GM20000 (cell line): ENCODE results near the gene MBD3.
"Not testable (repeated sequence)": the region's sequence is repeated elsewhere in the genome, so short reads cannot be mapped to it uniquely, and the experiment has no call there.

Experiments used
- DNase-seq: peaks from one replicate; pipeline ENCODE4 v3.0.0; 2012; ENCODE audit warnings: low spot score
- CTCF ChIP-seq: IDR thresholded peaks from 2 replicates; pipeline ENCODE4 v1.5.1; 2012; ENCODE audit warnings: mild to moderate bottlenecking, control low read depth; ENCODE audit errors: extremely low read depth, missing control alignments

MBD3 gene

DNA sequence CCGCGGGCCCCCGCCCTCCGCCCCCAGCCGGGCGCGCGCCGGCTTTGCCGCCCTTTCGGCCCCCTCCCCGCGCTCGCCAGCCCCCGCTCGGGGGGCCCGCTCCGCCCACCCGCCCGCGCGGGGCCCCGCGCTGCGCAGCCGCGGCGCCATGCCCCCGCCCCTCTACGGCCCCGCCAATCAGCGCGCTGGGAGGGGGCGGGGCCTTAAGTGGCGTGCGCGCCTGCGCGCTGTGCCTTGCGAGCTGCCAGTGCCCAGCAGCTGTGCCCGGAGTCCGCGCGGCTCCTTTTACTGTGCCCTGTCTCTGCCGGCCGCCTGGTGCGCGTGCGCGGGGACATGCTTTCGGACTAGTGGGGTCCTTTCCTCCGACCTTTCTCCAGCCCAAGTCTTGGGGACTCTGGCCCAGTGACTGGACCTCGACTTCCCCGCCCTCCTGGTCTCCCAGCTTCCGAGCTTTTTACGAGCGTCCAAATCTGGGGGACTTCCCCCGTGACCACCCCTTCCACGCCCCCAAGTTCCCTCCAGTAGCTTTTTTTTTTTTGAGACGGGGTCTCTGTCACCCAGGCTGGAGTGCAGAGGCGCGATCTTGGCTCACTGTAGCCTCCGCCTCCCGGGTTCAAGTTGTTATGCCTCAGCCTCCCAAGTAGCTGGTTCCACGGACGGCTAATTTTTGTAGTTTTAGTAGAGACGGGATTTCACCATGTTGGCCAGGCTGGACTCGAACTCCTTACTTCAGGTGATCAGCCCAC lies at the start of gene MBD3:
MBD3 (minus strand) TSS at position 111 of the 746 bp plus-strand sequence. CDS start 234 bp downstream, outside the sequence.
- no peak for TF ChIP-seq CTCF
- peak; percentile 99 for DNase-seq

- DNase-seq, result not testable (repeated sequence)
These were observed 48.3 kb upstream of the MBD3 start for GRCh38 chr19:1640893-1641448.

DNA sequence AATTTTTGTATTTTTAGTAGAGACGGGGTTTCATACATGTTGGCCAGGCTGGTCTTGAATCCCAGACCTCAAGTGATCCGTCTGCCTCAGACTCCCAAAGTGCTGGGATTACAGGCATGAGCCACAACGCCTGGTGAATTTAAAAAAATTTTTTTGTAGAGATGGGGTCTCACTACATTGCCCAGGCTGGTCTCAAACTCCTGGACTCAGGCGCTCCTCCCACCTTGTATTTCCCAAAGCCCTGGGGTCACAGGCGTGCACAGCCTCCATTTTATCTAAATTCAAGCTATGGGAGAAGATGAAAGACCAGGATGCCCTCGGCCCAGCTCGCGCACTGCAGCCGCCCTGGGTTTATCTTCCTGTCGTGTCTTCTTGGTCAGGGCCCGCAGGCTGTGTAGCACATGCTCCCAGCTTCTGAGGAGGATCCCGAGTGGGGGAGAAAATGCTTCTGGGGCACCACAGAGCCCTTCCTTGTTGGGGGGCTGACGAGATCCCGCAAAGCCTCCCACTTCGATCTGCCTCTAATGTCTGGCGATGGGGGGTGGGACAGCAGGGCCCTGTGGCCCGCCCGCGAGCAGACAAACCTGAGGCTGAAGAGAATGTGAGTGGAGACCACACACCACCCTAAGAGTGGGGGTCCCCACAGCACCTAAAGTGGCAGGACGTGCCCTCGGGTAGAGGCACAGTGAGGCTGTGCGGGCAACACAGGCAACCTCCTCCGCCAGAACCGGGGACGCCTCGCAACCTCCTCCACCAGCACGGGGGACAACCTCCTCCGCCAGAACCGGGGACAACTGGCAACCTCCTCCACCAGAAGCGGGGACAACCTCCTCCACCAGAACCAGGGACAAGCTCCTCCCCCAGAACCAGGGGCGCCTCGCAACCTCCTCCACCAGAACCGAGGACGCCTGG lies 43.9 kb upstream of the MBD3 start:
- no peak for DNase-seq

GRCh38 chr19:1634938-1635243 lies 42.2 kb upstream of the MBD3 start:
- DNase-seq, result no peak
- no peak for TF ChIP-seq CTCF

More for the DNA sequence above, 43.9 kb upstream of the MBD3 start:
- no peak for TF ChIP-seq CTCF

DNA sequence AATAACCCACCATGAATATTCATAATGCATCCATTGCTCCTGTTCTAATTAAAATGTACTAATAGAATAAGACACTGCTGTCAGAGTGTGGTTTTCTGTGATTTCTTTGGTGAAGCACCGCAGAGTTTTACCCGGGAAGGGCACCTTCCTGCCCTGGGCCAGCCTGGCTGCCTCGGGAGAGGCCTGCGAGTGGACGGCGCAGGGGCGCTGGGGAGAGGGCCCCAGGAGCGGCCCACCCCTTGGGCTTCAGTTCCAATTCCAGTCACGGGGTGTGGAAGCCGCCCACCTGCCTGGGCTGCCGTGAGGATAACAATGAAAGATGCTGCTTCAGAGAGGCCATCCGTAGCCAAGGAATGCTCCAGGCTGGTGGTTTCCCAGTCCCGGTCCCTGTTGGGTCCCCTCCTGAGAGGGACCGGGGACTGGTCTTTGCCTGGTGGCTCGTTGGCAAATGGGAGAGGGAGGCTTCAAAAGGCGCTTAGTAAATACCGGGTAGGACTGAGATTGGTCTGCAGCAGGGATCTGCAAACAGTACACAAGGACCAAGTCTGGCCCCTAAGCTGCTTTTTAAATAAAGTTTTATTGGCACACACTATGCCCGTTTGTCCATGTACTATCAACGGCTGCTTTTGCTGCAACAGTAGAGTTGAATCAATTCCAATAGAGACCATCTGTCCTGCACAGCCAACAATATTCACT lies 41.7 kb upstream of the MBD3 start:
- TF ChIP-seq CTCF, result no peak
- DNase-seq, result no peak

DNA sequence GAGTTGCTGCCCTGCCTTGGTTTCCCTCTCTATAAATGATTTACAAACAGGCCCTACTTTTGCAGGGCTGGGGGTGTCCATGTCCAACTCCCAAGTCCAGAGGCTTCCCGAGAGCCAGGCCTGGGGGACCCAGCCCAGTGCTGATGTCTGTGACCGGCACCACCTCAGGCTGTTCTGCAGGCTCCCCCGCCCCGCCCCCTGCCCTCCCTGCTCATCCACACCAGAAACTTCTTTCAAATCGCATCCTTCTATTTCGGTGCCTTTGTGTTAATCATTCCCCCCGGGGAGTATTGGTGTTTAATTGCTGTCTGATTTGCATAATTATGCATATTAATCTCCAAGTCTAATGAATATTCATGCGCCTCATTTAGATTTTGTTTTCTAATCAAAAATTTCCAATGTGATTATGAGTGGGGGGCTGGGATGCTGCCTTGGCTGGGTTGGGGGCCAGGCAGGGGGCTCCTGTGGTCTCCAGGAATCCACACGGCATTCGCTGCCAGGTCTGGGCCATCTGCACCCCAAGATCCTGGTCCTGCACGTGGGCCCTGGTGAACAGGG lies 40.7 kb upstream of the MBD3 start:
- no peak for TF ChIP-seq CTCF
- DNase-seq, result no peak

GRCh38 chr19:1632462-1633268 lies 40.0 kb upstream of the MBD3 start:
- no peak for TF ChIP-seq CTCF
- DNase-seq, result no peak
